Cortex of kidney (tissue), 1 donor: ENCODE measurements around the gene SIPA1L2.
"Not testable (repeated sequence)": the region's sequence is repeated elsewhere in the genome, so short reads cannot be mapped to it uniquely, and the experiment has no call there.

Experiments used
- DNase-seq: peaks from one replicate; lab custom pipeline; 2025; lab: John Stamatoyannopoulos, UW

SIPA1L2 gene

DNA sequence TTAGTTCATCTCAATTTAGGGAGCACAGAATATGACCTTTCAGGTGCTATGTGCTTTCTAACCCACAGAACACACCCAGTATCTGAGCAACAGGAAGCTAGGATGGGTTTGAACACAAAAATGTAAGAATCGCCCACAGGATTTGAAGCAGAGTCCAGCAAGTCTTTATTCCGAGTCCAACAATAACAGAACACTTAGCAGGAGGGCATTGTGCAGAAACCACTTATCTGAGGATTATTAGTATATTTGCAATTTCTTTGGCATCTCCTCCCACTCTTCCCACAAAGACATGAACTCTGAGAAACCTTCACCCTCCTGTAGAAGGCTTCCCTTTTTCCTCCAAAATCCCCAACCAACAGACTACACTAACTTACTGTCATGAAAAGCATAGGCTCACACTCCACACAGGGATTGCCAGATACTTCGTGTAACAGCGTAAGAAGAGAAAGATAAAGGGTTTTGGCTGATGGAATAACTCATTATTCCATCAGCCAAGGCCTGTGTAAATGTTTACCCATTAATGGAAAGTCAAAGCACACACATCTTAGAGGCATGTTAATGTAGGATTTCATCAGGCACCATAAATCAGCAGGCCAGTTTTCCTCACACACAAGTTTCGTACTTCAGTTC, 16.1 kb downstream of the SIPA1L2 start:
- DNase-seq, result no peak

DNA sequence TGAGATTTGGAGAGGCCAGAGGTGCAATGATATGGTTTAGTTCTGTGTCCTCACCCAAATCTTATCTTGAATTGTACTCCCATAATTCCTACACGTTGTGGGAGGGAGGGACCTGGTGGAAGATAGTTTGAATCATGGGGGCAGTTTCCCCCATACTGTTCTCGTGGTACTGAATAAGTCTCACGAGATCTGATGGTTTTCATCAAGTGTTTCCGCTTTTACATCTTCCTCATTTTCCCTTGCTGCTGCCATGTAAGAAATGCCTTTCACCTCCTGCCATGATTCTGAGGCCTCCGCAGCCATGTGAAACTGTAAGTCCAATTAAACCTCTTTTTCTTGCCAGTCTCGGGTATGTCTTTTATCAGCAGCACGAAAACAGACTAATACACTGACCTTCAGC, 17.1 kb downstream of the SIPA1L2 start:
- not testable (repeated sequence) for DNase-seq

DNA sequence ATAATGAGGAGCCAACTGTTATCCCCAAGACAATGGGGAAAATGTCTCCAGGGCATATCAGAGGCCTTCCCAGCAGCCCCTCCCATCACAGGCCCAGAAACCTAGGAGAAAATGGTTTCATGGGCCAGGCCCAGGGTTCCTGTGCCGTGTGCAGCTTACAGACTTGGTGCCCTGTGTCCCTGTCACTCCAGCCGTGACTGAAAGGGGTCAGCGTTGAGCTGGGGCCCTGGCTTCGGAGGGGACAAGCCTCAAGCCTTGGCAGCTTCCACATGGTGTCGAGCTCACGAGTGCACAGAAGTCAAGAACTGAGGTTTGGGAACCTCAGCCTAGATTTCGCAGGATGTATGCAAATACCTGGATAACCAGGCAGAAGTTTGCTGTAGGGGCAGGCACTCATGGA, 18.1 kb downstream of the SIPA1L2 start:
- DNase-seq, result no peak

DNA sequence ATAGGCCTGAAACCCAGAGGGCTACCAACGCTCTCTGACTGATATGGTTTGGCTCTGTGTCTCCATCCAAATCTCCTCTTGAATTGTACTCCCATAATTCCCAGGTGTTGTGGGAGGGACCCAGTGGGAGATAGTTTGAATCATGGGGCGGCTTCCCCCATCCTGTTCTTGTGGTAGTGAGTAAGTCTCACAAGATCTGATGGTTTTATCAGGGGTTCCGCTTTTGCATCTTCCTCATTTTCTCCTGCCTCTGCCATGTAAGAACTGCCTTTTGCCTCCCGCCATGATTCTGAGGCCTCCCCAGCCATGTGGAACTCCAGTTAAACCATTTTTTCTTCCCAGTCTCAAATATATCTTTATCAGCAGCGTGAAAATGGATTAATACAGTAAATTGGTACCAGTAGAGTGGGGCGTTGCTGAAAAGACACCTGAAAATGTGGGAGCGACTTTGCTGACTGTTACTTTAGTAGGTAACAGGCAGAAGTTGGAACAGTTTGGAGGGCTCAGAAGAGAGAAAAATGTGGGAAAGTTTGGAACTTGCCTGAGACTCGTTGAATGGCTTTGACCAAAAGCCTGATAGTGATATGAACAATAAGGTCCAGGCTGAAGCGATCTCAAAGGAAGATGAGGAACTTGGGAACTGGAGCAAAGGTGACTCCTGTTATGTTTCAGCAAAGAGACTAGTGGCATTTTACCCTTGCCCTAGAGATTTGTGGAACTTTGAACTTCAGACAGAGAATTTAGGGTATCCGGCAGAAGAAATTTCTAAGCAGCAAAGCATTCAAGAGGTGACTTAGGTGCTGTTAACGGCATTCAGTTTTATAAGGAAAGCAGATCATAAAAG, 18.8 kb downstream of the SIPA1L2 start:
- DNase-seq, result not testable (repeated sequence)

DNA sequence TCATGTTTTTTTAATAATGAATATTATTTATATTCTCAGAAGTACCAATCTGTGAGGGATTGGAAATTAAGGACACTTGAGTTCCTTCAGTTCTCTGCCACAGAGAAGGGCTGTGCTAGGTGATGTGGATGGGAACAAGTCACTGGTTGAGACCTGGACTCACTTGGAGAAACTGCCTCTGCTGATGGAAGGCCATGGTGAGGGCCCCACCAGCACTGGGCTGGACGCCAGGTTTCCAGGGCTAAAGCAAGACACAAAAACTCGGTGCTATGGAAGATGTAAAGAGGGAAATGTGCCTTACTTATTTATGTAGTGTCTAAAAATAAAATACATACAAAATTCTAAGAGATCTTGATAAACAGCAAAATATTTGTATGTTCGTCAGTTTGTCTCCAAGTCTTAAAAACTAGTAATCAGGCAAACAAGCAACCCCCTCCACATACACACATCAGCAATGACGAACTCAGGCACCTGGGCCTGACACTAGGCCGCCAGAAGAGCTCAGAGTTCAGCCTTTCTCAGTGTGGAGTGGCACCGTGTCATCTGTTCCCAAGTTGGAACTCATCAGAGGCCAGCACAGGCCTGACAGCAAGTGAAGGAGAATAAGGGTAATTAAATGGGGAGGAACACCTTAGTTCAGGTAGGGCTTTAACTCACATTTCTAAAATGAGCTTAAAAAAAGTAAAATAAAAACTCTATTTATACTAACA, 19.6 kb downstream of the SIPA1L2 start:
- DNase-seq, result no peak

DNA sequence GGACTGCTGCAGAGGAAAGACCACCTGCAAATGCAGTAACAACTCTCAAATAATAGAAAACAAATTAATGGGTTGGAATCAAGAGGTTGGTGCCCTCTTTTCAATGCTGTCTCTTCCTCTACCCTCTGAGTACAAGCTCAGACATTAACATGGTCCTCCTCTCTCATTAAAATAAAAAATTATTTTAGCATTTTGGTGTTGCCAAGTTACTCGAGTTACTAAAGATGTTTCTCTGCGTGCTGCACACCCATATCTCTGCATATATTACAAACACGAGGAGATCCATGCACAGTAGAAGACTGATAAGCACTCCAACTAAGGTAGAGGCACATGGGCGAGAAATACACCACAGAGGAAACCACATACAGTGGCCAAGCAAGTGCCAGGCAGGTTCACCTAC, 21.5 kb downstream of the SIPA1L2 start:
- DNase-seq, result no peak

DNA sequence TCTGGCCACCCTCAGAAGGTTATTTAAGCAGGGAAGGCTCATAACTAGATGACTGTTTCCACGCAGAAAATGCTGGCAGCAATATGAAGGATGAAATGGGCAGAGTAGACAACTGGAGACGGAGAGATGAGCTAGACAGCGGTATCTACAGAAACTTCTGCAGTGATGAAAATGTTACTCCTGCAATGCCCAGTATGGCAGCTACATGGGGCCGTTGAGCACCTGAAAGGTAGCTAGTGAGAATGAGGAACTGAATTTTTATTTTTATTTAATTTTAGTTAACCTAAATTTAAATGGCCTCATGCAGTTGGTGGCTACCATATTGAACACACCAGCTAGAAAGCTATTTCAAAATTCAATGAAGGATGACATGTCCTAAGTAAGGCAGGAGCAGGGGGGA, 27.3 kb downstream of the SIPA1L2 start:
- DNase-seq, result no peak

DNA sequence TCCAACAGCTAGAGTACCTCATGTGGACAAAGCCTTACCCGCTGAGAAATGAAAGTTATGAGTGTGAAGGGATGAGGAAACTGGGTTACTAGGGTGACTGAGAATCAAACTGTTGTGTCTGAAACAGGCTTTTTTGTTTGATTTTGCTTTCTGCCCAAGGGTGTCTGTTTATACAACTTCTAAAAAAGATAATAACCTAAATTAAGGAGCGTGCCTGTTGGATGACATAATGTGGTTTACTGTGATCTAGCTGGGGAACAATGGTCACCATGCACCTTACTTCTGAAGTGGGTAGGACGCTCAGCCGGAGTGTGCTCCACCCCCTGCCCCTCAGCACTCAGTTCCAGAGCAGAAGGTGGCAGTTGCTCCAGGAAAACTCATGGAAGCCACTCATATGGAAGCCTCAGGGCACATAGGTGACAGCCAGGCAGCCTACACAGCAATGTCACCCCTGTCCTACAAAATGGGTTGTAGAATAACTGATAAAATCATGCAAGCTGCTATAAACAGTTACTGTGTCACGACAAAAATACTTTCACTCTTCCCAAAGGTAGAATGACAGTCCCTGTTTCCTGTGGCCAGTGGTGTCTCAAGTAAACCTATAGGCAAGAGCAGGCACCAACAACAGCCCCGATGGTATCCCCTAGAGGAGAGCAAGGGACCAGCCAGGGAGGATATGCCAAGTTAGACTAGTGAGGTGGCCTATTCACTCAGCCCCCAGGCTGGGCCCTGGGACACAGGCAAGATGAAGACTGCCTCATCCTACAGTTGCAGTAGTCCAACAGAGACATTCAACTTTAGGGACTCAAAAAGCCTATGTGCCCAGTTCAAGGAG, 29.3 kb downstream of the SIPA1L2 start:
- no peak for DNase-seq

DNA sequence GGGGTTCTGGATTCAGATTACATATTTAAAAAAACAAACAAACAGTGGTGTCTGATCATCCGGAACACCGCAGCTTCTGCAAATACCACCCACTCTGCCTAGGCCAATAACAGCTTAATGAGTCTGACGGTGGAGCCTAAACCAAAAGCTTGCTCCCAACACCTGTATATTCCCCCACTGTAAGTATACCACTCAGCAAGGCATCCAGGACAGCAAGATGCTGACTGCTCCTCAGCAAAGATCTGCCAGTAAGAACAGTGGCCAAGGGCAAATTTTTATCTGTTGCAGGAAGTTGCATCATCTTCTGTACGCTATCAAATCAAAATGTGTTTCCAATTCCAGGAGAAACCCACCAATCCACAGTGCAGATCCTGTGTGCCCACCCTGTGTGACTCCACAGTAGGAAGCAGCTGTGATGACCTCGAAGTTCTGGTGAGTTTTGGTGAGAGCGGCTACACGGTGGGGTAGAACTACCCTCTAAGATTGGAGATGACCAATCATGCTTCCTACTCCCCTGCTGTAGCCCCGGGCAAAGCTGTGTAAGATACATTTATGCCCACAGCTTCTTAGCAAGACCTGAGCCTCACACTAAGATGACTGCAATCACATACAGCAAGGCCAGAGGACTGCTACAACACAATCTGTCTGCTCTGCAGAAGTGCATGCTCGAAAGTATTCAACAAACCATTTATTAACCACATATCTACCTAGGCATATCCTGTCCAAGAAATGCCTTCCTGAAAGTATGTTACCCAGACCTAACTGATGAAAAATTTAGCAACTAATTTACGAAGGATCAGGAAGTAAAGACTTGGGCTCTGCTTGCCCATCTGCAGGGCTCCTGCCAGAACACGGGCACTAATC, 30.5 kb downstream of the SIPA1L2 start:
- no peak for DNase-seq

DNA sequence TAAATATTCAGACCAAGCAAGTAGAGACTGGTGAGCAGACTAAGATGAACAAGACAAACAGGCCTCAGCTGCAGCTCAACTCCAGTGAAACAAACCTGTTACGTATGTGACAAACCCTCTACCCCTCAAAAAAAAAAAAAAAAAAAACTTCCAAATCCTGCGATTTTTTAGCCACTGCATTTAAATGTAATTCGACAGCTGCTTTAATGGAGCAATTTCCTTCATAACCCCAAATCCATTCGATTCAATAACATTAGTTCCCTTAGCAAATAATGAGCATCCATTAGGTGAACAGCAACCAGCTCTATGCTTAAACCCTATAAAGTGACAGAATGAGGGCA, 31.1 kb downstream of the SIPA1L2 start:
- DNase-seq, result no peak

DNA sequence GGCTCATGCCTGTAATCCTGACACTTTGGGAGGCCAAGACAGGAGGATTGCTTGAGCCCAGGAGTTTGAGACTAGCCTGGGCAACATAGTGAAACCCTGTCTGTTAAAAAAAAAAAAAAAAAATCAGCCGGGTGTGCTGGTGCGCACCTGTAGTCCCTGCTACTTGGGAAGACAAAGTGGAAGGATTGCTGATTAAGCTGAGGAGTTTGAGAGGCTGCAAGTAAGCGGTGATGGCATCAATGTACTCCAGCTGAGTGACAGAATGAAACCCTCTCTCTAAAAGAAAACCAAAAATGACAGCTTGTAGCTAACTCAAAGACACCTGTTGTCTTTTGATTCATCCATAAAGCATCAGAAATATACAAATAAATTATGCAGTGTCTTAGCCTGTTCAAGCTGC, 31.8 kb downstream of the SIPA1L2 start:
- no peak for DNase-seq

DNA sequence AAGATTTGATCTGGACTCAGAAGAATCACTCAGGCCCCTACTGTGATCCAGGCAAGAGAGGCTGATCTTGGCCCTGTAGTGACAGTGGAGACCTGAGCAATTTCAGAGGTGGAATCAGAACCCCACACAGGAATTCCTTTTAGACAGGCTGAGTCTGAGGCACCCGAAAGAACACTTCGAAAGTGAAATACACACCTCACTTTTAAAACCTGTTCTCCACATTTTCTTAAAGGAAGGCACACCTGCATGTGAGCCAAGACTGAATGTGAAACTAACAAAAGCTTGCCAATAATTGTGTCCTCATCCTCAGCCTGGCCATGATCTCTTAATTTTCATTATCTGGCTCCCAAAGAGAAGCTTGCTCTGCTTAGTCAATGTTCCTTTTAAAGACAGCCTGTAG, 32.2 kb downstream of the SIPA1L2 start:
- DNase-seq, result no peak

DNA sequence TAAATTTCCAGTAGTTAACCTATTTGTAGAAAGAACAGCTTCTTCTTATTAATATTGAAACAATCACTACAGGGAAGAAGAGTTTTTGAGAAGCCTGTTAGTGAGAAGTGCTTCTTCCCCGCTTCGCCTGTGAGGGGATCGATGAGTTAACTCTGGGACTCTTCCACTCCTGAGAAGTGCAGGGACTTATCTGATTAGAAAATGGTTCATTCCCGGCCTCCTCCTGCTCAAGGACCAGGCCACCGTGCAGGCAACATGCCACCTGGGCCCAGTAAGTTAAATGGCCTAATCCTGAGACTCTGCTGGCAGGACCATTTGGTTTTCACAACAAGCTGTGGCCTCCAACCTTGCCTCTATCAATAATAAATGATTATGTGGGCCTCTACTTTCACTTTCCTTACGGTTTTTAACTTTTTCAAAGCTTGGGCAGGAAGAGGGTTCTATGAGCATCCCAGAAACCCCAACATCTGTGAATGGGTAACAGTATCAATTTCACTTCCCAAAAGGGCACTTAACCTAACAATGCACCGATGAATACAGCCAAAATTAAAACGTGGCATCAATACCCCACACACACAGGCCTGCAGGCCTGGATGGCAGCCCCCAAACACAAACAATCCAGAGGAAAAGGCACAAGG, 33.1 kb downstream of the SIPA1L2 start:
- no peak for DNase-seq

DNA sequence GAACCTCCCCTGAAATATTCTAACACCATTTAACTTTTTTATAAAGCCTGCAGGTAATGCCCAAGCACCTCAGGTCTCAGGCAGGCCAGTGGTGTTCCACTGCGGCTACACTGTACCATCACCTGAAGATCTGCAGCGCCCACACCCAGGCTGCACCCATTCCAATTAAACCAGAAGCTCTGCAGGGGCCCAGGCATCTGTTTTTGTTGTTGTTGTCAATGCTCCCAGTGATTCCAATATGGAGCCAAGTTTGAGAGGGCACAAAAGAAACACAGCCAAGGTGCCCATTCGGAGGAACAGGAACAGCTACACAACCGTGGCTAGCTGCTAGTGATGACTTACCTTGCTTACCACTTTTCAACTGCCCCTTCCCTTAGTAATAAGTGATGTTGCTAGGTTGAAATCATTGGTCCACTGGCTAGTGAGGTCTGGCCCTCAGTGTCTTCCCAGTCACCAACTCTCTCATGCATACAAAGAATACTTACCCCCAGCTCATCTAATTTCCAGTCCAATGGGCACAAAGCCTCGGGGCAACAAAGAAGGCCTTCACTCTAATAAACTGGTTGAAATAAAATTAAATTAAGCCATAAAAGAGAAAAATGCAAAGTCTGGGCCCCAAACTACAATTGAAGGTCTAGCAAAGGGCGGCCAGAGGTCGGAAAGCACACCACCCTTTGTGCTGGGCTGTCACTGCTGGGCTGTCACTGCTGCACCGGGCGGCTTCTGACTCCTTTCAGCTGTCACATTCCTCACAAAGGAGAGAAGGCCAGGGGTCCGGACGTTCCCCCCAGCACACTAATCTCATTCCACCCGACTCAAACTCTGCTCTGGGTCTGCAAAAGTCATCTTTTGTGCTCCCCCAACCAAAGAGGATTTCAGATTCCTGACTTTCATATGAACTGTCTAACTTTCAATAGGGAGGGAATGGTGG, 34.9 kb downstream of the SIPA1L2 start:
- DNase-seq, result no peak

DNA sequence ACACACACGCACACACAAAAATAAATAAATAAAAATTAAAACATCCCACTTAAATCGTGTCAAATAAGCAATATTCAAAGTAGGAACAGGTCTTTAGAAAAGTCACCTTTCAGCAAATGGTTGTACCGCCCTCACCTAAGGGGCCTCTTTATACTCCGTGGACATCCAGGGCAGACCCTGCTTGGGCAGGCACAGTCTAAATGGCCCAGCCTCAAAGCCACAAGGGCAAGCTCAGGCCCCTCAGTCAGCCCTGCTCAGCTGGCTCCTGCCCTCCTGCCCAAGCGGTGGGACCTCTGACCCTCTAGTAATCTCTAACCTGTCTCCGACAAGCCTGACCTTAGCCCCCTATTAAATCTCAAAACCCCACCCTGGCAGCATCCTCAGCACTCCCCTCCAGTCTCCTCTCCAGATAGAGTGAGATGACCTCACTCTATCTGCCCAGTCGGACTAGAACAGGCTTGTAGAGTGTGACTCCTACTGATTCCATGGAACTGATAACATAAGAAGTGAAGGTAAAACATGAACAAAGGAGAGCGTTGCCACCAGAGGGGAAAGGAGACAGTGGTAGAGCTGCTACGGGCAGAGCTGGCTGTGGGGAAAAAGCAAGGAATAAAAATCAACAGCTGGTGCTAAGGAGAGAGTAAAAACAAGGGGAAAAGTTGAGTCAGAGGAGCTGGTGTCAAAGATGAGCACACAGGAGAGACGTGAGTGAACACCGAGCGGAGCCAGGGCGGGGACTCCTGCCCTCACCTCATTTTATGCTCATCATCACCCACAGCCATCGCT, 36.0 kb downstream of the SIPA1L2 start:
- no peak for DNase-seq

DNA sequence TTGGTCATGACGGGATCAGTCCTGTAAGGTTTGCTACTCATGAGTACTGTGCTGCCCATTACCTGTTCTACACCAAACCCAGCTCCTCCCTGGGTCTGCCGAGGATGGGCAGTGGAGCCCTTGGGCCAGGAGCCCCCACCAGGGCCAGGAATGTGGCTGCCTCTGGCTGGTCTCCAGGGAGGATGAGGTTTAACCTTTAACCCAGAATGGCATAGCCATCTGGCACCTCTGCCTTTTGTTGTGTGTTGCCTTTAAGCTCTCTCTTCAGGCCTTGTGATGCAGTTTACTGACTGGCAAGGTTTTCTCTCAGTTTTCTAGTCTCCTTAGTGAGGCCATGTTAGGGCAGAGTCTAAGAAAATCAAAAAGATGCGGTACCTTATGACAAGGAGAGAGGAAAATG, 38.6 kb downstream of the SIPA1L2 start:
- no peak for DNase-seq

DNA sequence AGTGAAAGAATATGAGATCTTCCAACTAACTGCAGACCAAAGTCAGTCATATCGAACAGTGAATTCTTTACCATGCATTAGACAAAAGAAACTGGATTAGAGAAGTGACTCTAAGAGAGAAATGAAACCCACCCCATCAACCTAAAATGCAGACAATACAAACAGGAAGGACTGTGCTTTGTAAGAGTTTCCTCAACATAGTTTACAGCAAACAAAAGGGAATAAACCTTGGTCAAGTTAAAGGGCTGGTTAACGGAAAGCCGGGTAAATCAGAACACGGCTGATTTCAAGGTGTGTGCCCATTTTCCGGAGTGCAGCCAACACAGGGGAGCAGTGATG, 39.2 kb downstream of the SIPA1L2 start:
- DNase-seq, result no peak

DNA sequence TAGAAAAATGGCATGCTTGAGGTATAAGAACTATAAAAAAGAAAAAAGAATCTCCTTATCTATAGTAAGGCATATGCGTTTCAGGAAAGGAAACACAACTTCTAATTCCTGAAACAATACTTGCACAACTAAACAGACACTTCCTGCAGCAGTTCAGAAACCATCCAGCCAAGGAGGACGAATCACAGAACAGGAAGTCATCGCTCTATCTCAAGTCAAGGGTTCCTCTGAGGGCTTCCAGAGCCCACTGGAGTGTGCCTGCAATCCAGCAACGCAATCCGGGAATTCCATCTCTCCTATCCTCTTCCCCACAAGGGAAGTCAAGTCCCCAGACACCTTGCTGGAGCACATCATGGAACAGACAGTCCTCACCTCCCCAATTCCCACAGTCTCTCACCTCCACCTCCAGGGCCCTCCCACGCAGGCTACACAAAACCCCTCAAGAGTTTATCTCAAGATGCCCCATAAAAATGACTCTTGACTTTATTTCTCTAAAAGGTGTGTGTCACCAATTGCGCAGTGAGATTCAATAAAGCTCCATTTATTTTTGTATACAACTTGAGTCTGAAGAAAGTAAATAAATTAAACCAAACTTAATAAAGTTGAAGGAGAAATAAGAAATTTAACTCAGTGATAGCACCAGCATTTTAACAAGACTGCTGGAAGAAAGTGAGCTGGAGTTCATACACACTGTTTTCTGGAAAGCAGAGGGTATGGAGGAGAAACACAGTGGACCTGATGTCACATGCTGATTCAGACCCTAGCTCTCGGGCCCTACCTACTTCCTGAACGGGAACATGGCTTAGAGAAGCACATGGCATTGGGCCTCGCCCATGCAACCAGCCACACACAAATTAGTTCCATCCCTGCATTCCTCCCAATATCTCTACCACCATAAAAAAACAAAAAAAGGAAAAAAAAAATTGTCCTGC, 39.9 kb downstream of the SIPA1L2 start:
- no peak for DNase-seq
